GM18867 (cell line): Measurements from ENCODE around the gene PSMD13.
"Not testable (repeated sequence)": the region's sequence is repeated elsewhere in the genome, so short reads cannot be mapped to it uniquely, and the experiment has no call there.

ENCODE experiments used
- ATAC-seq: cut with Tn5 transposase; IDR thresholded peaks from one replicate; pipeline ENCODE4 v1.9.1; 2021; ENCODE audit warnings: mild to moderate bottlenecking, moderate library complexity; ENCODE audit not compliant: unreplicated experiment

PSMD13 gene

DNA sequence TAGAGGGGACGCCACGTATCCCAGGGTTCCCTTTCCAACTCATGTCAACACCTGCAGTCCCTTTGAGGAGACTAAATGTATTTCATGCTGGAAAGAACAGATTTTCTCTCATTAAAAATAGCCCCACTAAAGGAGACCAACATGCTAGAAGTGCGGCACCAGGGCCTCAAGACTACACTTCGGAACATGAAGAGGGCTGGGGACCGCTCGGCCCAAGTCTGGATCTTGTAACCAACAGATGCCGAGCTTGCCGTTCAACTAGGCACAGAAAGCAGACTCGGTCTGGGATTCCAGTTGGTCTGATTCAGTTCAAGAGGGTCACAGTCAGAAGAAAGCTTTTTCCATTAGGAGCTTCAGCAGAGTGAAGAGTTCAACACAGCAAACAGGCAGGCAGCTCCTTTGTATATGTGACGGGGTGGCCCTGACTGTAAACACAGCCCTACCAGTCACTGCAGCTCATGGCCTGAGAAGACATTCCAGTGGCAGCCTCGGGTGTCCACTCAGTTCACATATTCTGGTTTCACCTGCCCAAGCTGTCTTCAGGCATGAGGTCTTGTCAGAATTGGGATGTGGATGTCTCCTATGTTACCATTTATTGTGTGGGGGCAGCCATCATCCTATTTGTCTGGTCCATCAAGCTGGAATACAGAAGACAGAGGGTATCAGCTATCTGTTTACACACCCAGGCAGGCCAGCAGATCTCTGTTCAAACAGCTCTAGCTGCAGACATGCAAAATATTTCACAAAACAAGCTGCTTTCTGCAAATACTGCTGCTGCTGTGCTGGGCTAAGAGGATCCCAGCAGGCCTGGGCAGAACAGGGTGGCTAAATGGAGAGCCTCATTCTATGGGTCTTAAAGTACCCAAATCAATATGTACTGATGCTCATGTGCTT, 20.4 kb upstream of the PSMD13 start:
- no peak for ATAC-seq

DNA sequence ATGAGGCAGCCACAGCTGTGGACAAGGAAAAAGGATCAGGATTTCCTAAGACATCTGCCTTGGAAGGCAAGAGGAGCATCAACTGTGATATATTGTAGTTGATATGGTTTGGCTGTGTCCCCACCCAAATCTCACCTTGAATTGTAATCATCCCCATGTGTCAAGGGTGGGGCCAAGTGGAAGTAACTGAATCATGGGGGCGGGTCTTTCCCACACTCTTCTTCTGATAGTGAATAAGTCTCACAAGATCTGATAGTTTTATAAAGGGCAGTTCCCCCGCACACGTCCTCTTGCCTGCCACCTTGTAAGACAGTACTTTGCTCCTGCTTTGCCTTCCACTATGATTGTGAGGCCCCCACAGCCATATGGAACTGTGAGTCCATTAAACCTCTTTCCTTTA, 19.1 kb upstream of the PSMD13 start:
- ATAC-seq = no peak

- ATAC-seq = no peak
These were observed 17.8 kb upstream of the PSMD13 start for GRCh38 chr11:218815-219593.

- not testable (repeated sequence) for ATAC-seq
These were observed 16.0 kb upstream of the PSMD13 start for GRCh38 chr11:220641-221215.

- ATAC-seq = no peak
These were observed 15.2 kb upstream of the PSMD13 start for GRCh38 chr11:221539-221938.

DNA sequence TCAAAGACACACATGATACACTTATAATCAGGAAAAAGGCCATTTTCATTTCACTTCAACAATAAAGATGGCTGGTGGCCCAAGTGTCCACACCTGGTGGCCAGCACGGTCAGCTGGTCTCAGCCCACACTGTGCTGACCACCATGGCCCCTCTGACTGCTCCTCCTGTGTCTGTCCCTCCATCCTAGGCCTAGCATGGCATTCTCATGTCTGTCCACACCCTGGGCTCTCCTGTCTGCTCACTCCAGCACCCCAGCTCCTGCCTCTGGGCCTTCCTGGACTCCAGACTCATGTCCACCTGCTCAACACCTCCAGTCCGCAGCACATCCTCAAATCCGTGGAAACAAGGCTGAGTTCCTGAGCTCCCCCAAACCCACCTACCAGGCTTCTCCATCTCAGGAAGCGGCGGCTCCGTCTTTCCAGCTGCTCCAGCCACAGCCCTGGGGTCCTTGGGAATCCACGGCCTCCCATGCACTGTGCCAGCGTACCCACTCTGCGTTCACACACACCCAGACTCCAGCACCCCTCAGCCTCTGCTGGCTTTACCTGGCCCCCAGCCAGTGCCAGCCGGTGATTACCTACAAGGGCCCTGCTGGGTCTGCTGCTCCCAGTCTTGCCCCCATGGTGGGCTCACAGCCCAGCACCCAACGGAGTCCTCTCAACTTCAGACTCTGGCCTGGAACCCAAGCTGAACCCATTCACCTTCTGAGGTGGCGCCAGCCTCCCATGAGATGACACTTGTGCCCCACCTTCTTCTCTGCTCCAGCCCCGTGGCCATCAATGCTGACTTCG, 14.6 kb upstream of the PSMD13 start:
- ATAC-seq = no peak

GRCh38 chr11:223026-223789, 13.6 kb upstream of the PSMD13 start:
- no peak for ATAC-seq

- ATAC-seq = no peak
These were observed 12.9 kb upstream of the PSMD13 start for GRCh38 chr11:223884-224283.

DNA sequence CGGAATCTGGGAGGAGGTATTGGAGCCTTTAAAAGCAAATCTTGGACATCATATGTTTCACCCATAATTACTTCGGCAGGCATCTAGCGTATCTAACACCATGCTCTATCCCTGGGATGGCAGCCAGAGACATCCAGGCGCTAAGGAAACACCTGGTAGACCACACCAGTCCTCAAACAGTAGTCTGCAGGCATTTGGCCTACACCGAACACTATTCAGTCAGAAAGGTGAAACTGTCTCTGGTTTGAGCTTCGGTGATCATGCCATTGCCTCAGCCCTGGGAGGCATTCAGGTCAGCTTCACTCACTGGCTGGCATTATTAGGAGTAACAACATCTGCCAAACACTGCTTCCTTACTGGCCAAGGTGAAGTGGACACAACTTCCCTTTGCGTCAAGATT, 12.4 kb upstream of the PSMD13 start:
- no peak for ATAC-seq

GRCh38 chr11:225734-226453, 10.9 kb upstream of the PSMD13 start:
- ATAC-seq = peak; percentile 59

- ATAC-seq = no peak
These were observed 8.9 kb upstream of the PSMD13 start for GRCh38 chr11:227824-228379.

GRCh38 chr11:230431-230830, 6.3 kb upstream of the PSMD13 start:
- ATAC-seq = no peak

DNA sequence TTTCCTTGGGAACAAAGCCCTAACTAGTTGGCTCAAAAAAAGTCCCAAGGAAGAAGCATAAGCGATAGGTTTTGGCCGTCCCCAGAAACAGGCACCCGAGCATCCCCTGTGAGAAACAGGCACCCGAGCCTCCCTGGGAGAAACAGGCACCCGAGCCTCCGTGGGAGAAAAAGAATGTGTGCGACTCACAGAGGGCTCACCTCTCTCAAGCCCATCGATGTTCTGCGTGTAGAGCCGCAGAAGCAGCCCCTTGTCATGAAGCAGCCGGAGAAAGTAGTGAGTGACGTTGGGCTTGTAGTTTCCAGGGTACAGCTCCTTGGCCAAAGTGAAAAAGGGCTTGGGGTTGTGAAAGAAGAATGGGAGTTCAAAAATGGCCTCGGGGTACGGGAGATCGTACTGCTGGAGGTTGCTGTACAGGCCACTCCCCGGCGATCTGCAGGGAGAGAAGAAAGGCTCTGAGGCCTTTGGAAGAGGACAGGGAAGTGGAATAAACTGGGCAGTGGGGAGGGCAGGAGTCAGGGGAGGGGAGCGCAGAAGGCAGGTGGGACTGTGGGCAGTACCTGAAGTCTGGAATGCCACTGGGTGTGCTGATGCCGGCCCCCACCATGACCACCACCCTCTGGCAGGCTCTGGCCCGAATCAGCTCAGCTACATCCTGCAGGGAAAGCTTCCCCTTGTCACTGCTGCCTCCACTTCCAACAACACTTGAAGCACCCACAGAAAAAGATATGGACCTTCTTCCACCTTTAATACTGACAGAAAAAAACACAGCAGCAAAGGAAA, 3.8 kb upstream of the PSMD13 start:
- no peak for ATAC-seq

DNA sequence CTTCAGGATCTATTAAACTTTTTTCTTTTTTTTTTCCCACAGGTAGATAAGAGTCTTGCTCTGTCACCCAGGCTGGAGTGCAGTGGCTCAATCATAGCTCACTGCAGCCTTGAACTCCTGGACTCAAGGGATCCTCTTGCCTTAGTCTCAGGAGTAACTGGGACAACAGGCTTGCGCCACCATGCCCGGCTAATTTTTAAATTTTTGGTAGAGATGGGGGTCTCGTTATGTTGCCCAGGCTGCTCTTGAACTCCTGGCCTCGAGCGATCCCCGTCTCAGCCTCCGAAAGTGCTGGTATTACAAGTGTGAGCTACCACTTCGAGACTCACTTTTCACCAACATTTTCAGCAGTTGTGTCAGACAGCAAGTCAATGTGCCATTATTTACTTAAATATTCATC, 1.6 kb upstream of the PSMD13 start:
- no peak for ATAC-seq

DNA sequence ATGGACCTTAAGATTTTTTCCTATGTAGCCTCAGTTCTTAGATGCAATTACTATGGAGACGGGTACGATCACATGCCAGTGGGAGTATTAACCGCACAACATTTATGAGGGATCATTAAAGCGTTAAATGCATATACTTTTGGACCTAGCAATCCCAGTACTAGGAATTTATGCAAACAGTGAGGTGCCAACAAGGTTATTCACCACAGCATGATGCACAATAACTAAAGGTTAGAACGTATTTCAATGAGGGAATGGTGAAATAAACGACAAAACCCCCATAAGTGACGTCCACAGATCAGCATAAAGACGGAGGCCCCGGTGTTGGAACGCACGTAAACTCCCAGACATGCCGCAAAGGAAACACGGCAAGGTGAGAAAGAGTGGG, 1.2 kb upstream of the PSMD13 start:
- no peak for ATAC-seq

DNA sequence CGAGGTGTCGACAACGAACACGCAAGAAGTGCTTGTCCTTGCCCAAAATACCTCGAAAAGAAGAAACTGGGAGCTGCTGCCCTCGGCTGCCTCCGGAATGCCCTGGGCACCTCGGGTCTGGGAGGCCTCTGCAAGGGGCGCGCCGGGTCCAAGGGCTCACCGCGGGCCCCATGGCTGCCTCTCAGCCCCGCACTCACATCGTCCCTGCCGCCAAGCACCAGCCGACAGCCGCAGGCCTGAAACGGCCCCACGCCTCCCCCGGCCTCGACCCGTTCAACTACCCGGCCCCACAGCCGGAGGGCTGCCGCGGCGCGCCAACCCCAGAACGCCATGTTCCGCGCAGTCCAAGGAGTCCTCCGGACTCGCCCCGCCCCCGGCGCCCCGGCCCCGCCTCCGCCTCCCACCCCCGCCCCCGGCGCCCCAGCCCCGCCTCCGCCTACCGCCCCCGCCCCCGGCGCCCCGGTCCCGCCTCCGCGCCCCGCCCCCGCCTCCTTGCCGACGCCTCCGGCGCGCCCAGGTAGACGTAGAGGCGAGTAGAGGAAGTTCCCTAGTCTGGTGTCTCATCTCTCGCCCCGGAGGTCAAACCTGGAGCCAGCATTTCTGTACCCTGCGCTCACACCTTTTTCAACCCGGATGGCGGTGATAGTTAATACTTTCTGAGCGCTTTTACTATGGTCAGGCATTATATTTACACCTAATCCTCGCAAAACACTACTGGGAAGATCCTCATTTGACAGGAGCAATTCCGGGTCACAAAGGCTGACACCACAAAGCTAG, 591 bp upstream of the PSMD13 start, which contains the start of gene SIRT3:
Gene SIRT3, minus strand, starts transcription at position 346 of the 777 bp plus-strand sequence. Its CDS starts 14 bp downstream, at position 332.
- peak; percentile 74 for ATAC-seq

- not testable (repeated sequence) for ATAC-seq
These were observed 1.6 kb downstream of the PSMD13 start for GRCh38 chr11:238346-238745.

DNA sequence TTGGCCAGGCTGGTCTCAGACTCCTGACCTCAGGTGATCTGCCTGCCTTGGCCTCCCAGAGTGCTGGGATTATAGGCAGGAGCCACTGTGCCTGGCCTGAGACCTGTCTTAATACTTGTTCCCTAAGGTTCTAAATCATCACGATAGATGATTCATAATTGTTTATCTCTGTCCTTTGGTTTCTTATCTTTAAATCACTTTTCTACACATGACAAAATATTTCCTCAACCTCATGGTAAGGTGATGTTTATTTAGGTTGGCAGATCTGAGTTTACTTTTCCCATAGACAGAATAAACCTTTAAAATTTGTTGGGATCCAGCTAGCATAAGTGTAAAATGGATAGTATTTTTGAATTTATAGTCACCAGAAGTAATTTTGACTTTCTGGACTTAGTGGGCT, 3.5 kb downstream of the PSMD13 start:
- no peak for ATAC-seq
